HG03159 (cell line): ENCODE results near the gene DNAH7.
"Not testable (repeated sequence)": the region's sequence is repeated elsewhere in the genome, so short reads cannot be mapped to it uniquely, and the experiment has no call there.

ENCODE experiments used
- ATAC-seq: cut with Tn5 transposase; IDR thresholded peaks from one replicate; pipeline ENCODE4 v1.9.1; 2021; ENCODE audit warnings: mild to moderate bottlenecking, moderate library complexity; ENCODE audit not compliant: unreplicated experiment

The DNAH7 gene

DNA sequence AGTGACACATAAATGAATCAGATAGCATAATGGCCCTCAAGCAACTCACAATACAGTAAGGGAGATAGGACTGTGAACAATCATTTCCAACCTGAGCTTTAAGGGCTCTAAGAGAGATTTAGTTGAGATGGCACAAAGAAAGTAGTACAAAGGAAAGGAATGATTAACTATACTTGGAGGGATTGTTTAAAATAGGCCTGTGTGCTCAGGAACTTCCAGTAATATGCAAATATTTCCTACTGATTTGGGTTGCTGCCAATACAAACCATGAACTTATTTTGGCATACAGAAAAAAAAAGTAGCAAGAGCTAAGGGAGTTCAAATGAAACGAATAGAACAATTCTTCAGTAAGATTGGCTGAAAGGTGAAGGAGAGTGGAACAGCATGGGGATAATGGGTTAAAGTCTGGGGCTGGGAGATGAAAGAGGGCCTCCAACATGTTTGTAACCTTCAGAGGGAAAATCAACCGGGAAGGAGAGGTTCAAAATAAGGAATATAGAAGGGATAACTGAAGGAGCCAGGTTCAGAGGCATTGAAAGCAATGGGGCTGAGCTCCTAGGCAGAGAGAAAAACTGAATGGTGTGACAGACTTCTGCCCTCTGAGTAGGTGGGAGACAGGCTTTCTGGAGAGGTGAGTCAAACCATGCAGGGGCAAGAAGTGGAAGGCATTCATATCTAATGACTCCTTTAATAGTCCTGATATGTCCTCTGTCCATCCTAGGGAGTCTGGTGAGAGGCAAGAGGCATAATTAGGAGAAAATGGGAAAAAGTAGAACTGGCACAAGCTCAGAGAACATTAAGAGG is 83.5 kb downstream of the DNAH7 start:
- no peak for ATAC-seq

DNA sequence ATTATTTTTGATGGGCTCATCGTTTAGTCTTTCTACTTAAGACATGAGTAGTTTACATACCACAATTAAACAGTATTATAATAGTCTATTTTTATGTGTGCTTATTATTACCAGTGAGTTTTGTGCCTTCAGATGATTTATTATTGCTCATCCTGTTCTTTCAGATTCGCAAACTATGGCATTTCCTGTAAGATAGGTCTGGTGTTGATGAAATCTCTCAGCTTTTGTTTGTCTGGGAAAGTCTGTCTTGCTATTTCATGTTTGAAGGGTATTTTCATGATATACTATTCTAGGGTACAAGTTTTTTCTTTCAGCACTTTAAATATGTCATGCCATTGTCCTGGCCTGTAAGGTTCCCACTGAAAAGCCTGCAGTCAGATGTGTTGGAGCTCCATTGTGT is 101.3 kb downstream of the DNAH7 start:
- ATAC-seq = no peak

DNA sequence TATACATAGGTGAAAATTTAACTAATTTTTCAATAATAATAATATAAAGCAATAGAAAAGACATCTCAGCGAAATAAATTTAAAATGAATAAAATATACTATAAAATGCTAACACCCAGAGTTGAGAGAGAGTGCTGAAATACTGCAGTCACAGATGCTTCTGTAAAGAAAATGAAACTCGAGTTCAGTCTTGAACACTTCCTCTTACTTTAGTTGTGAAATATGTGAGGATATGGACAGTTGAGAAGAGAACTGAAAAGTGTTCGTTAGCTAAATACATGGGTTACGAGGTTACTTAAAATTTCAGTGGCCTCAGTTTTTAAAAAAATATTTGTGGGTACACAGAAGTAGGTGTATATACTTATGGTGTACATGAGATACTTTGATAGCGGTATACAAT is 106.8 kb downstream of the DNAH7 start:
- peak; percentile 99 for ATAC-seq

DNA sequence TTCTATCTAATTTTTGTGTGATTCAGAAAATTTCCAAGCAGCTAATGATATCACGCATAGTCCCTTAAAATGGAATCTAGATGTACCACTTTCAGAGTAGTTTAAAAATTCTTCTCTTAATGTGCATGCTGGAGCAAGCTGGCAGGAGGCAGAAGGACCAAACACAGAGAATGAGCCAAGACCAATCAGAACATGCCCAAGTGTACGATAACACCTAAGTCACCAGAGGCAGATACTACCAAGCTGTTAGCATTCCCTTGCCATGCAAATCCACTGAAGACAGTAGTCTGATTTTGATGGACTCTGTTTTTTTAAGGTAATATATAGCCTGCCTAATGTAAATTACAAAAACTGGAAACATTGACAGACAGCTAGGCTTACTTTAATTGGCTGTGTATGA is 109.3 kb downstream of the DNAH7 start:
- ATAC-seq = no peak

DNA sequence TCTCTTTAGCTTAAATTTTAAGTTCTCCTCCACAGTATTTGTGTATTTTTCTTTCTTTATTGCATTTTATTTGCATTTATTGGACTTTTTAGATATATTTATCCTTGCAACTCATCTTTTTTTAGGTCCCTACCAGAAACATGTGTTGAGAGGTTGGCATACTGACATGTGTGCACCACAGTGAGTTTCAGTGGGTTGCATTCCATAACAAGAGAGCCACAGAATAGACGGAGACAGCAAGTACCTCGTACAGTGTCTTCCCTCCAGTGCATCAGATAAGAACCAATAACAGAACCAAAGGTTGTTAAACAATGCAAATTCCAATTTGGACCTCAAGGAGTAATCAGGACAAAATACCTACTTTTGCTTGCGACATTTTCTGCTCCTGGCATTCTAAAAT is 111.9 kb downstream of the DNAH7 start:
- no peak for ATAC-seq

DNA sequence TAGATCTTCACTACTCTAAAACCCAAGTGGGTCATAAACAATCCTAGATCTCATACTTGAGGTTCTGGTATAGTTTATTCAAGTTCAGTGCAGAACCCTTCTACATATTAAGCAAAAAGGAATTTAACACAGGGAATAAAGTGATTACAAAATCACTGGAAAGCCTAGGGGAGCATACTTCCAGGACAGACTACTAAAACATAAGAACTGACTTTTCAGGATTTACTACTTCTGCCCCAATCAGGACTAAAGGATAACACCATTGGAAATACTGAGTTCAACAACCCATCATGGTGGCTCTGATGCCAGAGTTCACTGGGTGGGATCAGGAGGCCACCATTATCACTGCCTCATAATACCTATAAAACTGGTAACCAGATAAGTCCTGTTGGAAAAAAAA is 123.6 kb downstream of the DNAH7 start:
- no peak for ATAC-seq

DNA sequence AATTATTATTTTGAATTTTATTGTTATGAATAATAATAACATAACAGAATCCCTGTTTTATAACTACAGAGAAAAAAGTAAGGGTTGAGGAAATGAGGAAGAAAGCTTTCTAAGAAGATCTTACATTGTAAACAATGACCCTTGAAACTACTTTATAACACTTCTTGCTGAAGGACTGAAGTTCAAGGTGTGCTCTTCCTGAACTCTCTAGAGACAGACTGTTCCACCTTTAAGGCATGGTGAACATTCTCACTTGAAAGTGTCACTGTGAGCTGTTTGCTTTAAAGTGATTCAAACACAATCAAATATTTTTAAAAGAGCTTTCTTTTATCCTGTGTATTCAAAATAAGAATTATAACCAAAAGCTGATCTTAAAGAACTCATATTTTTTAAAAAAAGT is 131.5 kb downstream of the DNAH7 start:
- ATAC-seq = no peak

DNA sequence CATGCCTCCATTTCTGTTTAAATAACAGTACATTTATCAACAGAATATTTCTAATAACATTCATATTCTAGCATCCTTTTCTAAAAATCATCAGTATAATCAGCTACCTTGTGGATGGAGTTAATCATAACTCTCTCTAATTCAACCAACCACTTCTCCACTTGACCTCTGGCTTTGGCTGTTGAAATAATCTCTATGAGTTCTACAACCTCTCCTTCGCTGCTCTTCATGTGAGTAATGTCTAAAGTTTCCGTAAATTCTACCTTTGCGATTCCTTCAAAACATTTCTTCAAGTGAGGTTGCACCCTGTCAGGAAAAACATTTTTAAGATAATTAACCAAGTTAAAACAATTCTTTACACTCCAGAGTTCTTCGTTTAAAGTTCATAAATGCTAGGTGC is 134.2 kb downstream of the DNAH7 start:
- ATAC-seq = no peak

DNA sequence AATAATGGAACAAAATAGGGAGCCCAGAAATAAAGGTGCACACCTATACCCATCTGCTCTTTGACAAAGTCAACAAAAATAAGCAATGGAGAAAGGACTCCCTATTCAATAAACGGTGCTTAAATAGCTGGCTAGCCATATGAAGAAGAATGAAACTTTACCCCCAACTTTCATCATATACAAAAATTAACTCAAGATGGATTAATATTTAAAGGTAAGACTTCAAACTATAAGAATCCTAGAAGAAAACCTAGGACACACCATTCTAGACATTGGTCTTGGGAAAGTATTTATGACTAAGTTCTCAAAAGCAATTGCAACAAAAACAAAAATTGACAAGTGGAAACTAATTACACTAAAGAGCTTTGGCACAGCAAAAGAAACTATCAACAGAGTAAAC is 139.1 kb downstream of the DNAH7 start:
- no peak for ATAC-seq

DNA sequence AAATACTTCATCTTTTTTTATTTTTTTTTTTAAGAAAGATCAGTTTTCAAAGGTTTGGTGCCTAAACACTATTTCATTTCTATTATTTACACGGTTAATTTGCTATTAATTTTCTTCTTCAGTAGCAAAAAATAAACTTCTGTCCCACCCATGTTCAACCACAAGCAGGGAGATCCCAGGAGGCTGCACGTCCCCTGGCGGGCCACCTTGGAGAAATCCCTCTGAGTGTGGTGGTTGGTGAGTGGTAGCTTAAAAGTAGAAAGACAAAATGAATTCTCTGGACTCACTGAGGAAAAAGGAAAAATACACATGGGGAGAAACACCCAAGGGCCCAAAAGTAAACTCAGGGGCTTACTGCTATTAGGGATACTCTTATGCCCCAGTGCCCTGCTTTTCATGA is 143.5 kb downstream of the DNAH7 start:
- no peak for ATAC-seq

DNA sequence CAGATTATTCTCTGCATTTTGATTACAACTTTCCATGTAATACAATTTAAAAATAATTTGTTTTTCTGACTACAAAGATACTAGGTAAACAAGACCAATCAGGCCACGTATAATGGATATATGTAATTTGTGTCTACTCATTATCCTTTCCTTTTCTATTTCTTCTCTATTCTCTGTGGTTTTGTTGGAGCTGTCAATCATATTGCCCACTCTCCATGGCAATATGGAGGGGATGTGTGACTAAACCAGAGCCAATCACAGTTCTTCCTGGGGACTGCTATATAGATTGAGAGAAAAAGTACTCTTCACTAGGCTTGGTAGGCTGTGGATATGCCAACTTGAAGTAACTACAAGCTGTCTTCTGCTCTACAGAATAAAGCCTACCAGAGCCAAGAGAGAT is 144.7 kb downstream of the DNAH7 start:
- no peak for ATAC-seq

DNA sequence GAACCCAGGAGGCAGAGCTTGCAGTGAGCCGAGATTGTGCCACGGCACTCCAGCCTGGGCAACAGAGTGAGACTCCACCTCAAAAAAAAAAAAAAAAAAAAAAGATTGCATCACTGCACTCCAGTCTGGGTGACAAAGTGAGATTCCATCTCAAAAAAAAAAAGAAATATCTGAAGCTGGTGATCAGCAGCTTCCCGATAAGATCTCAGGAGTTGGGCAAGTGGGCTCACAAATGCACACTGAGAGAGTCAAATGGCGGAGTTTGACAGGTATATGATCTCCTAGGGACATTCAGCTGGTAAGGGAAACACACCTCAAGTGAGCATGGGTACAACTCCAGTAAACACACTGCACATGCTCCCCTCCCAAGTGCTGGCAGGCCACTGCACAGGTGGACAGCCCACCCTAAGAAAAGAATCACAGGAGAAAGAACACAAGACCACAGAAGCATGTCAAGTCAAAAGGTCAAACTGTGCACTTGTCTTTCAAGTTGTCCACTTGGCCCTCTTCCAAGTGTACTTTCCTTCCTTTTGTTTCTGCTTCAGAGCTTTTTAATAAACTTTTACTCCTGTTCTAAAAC is 151.5 kb downstream of the DNAH7 start:
- ATAC-seq = not testable (repeated sequence)

DNA sequence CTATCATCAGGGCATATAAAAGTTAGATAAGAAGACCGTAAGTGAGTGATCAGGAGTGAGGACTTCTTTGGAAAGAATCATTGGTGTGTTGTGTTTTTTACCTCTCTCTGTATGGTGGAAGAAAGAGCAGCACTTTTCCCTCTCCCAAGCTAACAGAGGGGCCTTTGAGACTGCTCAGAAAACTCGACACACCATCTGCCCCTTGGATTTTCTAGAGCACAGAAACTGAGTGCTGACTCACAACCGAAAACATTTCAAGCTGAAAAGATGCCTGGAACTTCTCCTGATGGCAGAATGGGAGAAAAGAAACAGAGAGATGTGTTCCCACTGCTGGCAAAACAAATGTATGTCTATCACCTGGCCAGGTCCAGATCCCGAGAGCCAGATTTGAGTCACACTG is 156.6 kb downstream of the DNAH7 start:
- ATAC-seq = no peak

DNA sequence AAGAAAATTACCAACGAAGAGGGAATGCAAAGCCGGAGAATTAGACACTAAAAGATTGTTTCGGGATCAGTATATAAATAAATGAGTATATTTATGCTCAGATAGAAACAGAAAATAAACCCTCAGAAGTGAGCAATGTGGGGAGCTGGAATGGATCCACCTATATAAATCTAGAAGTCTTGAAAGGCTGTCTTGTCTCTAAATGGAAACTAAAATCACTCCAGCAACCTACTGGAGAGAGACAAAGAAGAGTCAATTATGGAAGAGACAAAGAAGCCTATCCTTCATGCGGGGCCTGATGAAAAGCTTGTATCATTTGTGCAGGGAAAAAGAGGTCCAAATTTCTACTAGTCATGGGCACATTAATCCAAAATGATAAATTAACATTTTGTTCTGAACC is 158.1 kb downstream of the DNAH7 start:
- ATAC-seq = no peak

DNA sequence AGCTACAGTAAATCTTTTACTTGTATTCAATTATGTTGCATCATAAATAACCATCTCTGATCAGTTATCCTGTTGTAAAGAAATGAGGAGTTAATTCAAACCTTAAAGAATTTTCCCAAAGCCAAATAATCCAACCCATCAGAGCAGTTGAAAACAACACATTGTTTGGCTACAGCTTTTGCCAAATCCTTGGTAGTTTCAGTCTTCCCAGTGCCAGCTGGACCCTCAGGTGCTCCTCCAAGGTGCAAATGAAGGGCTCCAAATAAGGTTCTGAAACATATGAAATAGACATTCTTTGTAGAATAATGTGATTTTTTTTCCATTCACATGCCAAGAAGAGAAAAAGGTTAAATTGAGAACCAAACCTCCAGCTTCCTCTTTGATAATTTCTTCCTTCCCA is 158.7 kb downstream of the DNAH7 start:
- ATAC-seq = no peak

DNA sequence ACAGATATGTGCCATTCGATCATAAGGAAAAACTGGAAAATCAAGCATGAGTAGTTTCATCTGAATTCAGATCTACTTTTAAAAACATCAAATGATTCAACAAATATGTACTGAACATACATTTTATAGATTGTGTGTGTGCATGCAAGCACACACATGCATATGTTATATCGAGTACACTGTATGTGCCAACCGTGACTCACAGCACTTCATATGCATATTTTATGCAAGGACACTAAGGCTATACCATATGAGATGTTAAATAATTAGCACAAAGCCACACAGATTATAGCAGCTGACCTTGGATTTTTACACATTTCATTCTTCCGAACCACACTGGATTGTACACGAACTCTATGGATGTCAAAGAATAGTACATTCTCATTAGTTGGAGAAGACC is 161.2 kb downstream of the DNAH7 start:
- ATAC-seq = no peak

DNA sequence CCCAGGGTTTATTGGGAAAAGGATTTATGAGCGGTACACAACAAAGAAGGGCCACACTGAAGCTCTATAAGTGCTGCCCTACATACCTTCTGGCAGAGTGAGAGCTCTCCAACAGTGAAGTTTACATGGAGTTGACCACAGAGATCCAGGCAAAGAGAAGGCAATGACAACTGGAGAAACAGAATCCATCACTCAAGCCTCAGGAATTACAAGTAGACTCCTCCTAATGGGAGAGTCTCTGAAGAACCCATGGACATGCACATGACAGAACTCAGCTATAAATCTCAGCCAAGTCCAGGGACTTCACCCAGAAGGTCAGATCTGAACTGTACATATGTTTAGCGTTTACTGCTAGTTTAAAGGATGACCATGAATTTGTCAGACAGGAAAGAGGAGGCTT is 164.7 kb downstream of the DNAH7 start:
- no peak for ATAC-seq

DNA sequence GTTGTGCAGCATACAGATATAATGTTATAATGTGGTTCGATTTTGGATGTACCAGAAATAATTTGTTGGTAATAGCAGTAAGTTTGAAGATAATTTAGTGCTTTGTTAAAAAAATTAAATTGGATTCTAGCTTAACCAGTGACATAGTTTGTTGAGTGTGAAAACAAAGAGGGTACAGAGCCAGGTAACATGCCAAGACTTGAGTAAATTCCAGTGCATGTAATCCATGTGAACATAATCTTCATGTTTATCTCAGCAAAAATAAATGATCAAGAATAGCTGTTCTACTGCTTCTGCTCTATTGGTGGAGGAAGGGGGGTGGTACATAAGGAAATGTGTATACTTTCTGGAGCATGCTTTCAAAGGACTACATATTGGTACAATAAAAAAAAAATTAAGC is 165.8 kb downstream of the DNAH7 start:
- no peak for ATAC-seq

DNA sequence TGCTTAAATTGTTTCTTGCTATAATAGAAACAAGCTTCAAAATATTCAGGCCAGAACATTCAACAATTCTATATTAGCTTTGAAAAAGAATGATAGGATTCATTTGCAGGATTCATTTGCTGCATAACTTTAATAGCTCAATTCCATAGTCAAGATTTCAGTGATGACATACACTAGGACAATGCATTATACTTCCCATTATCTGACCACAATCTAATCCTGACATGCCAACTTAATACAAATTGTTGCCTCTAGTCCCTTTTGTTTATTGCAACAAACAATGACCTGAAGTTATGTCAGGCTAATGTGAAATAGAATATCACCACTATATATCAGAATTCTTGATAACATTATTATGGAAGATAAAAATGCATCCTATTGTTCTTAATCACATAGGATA is 169.4 kb downstream of the DNAH7 start:
- ATAC-seq = no peak

DNA sequence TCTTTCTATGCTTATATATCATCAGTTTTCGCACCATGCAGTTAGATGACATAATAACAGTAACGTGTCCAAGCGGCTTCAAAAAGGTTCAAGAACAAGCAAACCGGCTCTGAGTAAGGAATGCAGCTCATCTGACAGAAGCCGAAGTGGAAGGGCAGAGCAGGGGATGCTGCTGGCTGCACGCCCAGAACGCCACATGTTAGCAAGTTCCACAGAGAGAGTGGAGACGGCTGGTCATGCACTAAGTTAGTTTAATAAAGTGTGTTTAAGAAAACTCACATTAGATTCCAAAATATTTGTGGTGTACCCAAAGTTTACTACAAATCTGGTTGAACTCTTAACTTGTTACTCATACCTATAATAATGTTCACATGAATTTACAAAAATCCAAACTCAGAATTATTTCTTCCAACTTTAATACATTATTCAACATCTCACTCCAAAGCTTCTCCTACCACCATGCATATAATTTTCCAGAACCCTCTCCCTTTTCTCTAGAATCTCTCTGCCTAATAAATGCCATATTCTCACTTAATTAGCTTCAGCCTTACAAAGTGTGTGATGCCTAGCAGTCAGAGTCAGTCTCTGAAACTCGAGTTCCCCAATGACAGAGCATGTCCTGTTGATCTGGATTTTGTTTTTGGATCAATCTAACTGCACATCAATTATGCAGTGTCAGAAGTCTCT is 170.0 kb downstream of the DNAH7 start:
- ATAC-seq = no peak

DNA sequence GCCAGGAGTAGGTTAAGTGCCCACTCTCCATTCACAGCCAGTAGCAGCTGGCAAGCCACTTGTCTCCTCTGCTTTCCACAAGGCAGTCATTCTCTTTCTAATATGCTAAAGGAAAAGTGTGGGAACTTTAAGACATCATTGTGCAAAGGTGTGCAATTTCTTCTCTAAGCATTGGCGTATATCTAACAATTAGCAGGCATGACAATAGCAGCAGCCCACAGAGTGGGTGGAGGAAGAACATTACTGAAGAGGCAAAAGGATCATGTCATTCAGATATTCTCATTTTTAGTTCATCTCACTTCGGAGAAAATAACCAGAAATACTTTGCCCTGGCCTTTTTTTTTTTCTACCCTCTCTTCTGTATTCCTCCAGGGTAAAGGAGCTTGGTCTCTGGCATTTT is 177.6 kb downstream of the DNAH7 start:
- no peak for ATAC-seq

DNA sequence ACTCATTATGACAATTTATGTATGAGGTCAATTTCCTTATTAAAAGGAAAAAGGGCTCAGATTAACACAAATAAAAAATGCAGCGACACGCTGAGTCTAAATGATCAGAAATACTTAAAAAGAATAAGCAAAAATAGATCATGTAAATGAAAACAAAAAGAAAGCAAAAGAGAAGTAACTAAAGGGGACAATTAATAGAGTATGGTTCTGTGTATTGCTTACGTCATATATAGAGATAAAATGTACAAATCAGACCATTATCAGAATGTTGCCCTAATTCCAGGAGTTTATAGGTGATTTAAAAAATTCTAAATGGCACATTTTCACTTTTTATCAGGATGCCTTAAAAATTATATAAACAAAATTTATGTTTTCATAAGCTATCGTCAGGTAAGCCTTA is 189.5 kb downstream of the DNAH7 start:
- no peak for ATAC-seq
